A549 (cell line): ENCODE measurements around the gene APAF1. TPM values are rescaled to one million over a fixed set of nuclear protein-coding genes. Genes with fewer than 3 reads are reported as not detected.

ENCODE experiments used
- ATAC-seq, 2 experiments: fragments of 200-7000 bp in 1 of 2; fragments of >200 bp in 1 of 2; cut with Nextera tagmentation in 1 of 2; cut with Tn5 transposase in 1 of 2; 3 replicates each; pipeline versions ENCODE4 v1.8.0 to v1.9.1; 2018 to 2020; ENCODE audit warnings: mild to moderate bottlenecking in 1 of 2, moderate library complexity in 1 of 2
- CTCF ChIA-PET: fragments of 300-600 bp; sonication (Branson Sonifier 250); formaldehyde crosslinking; extraction: SDS; loops from one replicate; lab custom pipeline; 2021; ENCODE audit warnings: antibody characterized with exemption, inconsistent platforms; lab: Yijun Ruan, JAX
- POLR2A ChIA-PET: fragments of 350-600 bp; formaldehyde crosslinking; extraction: SDS; loops from one replicate; lab custom pipeline; 2021; ENCODE audit warnings: antibody characterized with exemption, inconsistent platforms; lab: Yijun Ruan, JAX
- DNase-seq, 2 experiments: peaks; one replicate each; pipeline versions ENCODE4 v3.0.0 to v3.0.0-alpha.2; 2011 to 2016; ENCODE audit warnings: low read depth in 1 of 2, low spot score in 1 of 2
- FAIRE-seq: peaks from 2 replicates; lab custom pipeline; 2011; peaks lifted over from hg19 to GRCh38; lab: Jason Lieb, UNC
- H3K27ac ChIP-seq, 2 experiments: fragments of >200 bp; sonication (Bioruptor Twin); formaldehyde crosslinking; 3 replicates each; pipeline ENCODE4 v1.5.1; 2016 to 2017
- H3K4me1 ChIP-seq: fragments of >200 bp; sonication (Bioruptor Twin); formaldehyde crosslinking; 3 replicates; pipeline ENCODE4 v1.6.1; 2016
- H3K4me2 ChIP-seq: fragments of >200 bp; sonication (Bioruptor Twin); formaldehyde crosslinking; 3 replicates; pipeline ENCODE4 v1.6.1; 2016
- H3K4me3 ChIP-seq: fragments of >200 bp; sonication (Bioruptor Twin); formaldehyde crosslinking; 3 replicates; pipeline ENCODE4 v1.5.1; 2016
- H3K9me3 ChIP-seq: fragments of >200 bp; sonication (Bioruptor Twin); formaldehyde crosslinking; 3 replicates; pipeline ENCODE4 v1.6.1; 2016
- CHD2 ChIP-seq: fragments of 150-350 bp; IDR thresholded peaks from 2 replicates; pipeline ENCODE4 v1.6.1; 2014; ENCODE audit warnings: low read length; ENCODE audit not compliant: partially characterized antibody
- ESRRA ChIP-seq: fragments of 150-350 bp; IDR thresholded peaks from 2 replicates; pipeline ENCODE4 v1.6.1; 2014; ENCODE audit warnings: mild to moderate bottlenecking, low read length, borderline replicate concordance
- FOXS1 ChIP-seq: fragments of 250-450 bp; sonication (Bioruptor Pico); IDR thresholded peaks from 2 replicates; pipeline ENCODE4 v1.5.0; 2020; ENCODE audit warnings: mild to moderate bottlenecking, moderate library complexity
- HDAC2 ChIP-seq: fragments of 200-600 bp; sonication (generic); IDR thresholded peaks from 2 replicates; pipeline ENCODE4 v1.6.1; 2016
- JUNB ChIP-seq: fragments of >200 bp; sonication (Bioruptor Twin); formaldehyde crosslinking; IDR thresholded peaks from 2 replicates; pipeline ENCODE4 v1.6.1; 2016
- MAZ ChIP-seq: fragments of 150-350 bp; IDR thresholded peaks from 2 replicates; pipeline ENCODE4 v1.6.1; 2014; ENCODE audit warnings: antibody characterized with exemption, low read depth, low read length, borderline replicate concordance
- RAD21 ChIP-seq, 2 experiments: fragments of >200 bp in 1 of 2; sonication (Bioruptor Twin) in 1 of 2; formaldehyde crosslinking in 1 of 2; IDR thresholded peaks in 1 of 2; conservative IDR thresholded peaks in 1 of 2; 2 replicates in 1 of 2; 3 replicates in 1 of 2; pipeline ENCODE4 v1.6.1; 2012 to 2018; ENCODE audit warnings: inconsistent platforms in 1 of 2
- SREBF2 ChIP-seq: fragments of 450-650 bp; IDR thresholded peaks from 2 replicates; pipeline ENCODE4 v1.6.1; 2014; ENCODE audit warnings: mild to moderate bottlenecking, moderate library complexity
- ZFP36 ChIP-seq: fragments of 450-650 bp; IDR thresholded peaks from 2 replicates; pipeline ENCODE4 v1.6.1; 2014; ENCODE audit warnings: borderline replicate concordance; ENCODE audit not compliant: partially characterized antibody
- ZNF302 ChIP-seq: fragments of 250-450 bp; sonication (Bioruptor Pico); IDR thresholded peaks from 2 replicates; pipeline ENCODE4 v1.9.0; 2021; ENCODE audit warnings: inconsistent platforms, mild to moderate bottlenecking, moderate library complexity
- WGBS: methylation state at CpG from one replicate; pipeline ENCODE4 v1.1.6; 2017; ENCODE audit errors: missing lambda C conversion rate; 5-methylcytosine and 5-hydroxymethylcytosine counted together
- polyA plus RNA-seq, 4 experiments: library from polyadenylated mRNA; depleted of rRNA in 3 of 4; stranded (reverse); fragments of >200 nt; fragmentation: RNase III in 1 of 4; extraction: RNeasy Plus Mini Kit Qiagen cat#74134 plus additional on column Dnase treatment in 1 of 4; gene quantifications; 2 replicates in 3 of 4; 3 replicates in 1 of 4; pipeline ENCODE4 v1.2.3, GENCODE V29; 2011 to 2017
- TF ChIP-seq, protein P1 (sequence below): fragments of 250-450 bp; sonication (Bioruptor Pico); IDR thresholded peaks from 2 replicates; pipeline ENCODE4 v1.5.0; 2021; ENCODE audit warnings: mild to moderate bottlenecking, moderate library complexity, borderline replicate concordance
- TF ChIP-seq, protein P2 (sequence below): fragments of >200 bp; sonication (Bioruptor Twin); formaldehyde crosslinking; IDR thresholded peaks from 3 replicates; pipeline ENCODE4 v1.6.1; 2016
- TF ChIP-seq, protein P3 (sequence below): fragments of >200 bp; sonication (Bioruptor Twin); formaldehyde crosslinking; IDR thresholded peaks from 3 replicates; pipeline ENCODE4 v1.5.1; 2016
- TF ChIP-seq, protein P4 (sequence below): fragments of 150-350 bp; IDR thresholded peaks from 2 replicates; pipeline ENCODE4 v1.6.1; 2014; ENCODE audit warnings: low read depth, mild to moderate bottlenecking, low read length
- TF ChIP-seq, protein P5 (sequence below): fragments of 200-600 bp; sonication (generic); IDR thresholded peaks from 2 replicates; pipeline ENCODE4 v1.6.1; 2016; ENCODE audit warnings: antibody characterized with exemption, mild to moderate bottlenecking, moderate library complexity

The APAF1 gene
- polyA plus RNA-seq, 2 of the 4 experiments (the other 2 are of a cell fraction), result 13.2 to 15.7 TPM

DNA sequence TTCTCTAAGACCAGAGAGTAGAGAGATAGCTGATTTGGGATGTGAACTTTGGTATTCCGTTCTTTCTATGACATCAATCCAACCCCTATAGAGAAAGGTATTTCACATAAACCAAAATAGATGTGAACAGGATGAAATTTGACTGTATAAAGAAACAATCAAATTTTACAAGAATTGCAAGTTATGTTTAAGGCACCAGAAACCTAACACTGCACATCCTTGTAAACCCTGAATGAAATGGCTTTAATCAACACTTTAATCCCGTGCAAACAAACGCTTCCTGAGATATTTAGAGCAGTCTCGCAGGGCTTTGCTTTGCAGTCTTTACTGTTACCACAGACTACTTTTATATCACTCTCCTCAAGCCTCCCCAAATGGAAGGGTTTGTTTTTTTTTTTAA lies 125.1 kb downstream of the APAF1 start (continued):
- no peak for TF ChIP-seq RAD21 (conservative IDR thresholded peaks at IDR 0.05 in 1 of 2, IDR thresholded peaks at IDR 0.05 in 1 of 2)
- TF ChIP-seq, protein P1, sequence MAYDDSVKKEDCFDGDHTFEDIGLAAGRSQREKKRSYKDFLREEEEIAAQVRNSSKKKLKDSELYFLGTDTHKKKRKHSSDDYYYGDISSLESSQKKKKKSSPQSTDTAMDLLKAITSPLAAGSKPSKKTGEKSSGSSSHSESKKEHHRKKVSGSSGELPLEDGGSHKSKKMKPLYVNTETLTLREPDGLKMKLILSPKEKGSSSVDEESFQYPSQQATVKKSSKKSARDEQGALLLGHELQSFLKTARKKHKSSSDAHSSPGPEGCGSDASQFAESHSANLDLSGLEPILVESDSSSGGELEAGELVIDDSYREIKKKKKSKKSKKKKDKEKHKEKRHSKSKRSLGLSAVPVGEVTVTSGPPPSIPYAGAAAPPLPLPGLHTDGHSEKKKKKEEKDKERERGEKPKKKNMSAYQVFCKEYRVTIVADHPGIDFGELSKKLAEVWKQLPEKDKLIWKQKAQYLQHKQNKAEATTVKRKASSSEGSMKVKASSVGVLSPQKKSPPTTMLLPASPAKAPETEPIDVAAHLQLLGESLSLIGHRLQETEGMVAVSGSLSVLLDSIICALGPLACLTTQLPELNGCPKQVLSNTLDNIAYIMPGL (CRISPR knock-in tag), result no peak
- TF ChIP-seq, all 56 proteins: peak for 0

DNA sequence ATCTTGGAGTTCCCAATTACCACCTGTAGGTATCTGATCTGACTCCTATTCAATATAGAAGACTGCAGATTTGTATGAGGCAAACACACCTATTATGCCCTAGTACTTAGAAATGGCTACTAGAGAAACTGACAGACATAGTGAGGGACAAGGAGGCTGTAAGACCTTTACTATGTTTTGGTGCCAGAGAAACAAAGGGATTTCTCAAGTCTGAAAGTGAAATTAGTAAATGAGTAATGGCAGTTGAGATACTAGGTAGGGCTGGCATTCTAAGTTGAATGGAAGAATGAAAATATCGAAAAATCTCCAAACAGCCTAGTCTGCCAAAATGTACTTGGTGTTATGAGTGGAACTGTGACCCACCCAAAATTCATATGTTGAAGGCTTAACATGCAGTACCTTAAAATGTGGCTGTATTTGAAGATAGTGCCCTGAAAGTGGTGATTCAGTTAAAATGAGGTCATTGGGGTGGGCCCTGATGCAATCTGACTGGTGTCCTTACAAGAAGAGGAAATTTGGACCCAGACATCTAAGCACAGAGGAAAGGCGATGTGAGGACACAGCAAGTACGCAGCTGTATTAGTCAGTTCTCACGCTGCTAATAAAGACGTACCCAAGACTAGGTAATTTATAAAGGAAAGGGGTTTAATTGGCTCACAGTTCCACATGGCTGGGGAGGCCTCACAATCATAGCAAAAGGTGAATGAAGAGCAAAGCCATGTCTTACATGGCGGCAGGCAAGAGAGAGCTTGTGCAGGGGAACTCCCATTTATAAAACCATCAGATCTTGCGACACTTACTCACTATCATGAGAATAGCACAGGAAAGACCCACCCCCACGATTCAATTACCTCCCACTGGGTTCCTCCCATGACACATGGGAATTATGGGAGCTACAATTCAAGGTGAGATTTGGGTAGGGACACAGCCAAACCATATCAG lies 127.0 kb downstream of the APAF1 start:
- ChIA-PET POLR2A (no interaction called here), CTCF (interaction anchor here (0.5 kb wide), 1 partner anchor 530 kb away, joined by 3 read pairs; no protein-coding TSS in a partner anchor)
- Histone ChIP-seq H3K4me1 (peaks cover 4% of the 10 kb centered on the region; the same call in 1 of the 3 replicates), H3K4me2 (no peak overlapping the region), H3K4me3 (no peak overlapping the region), H3K27ac (no peak overlapping the region), H3K9me3 (no peaks in the 10 kb centered on the region)
- FAIRE-seq (no peak), DNase-seq (no peak), ATAC-seq (no peak)
- no peak for TF ChIP-seq ZFP36
- 71% methylated on average over 8 of the region's 8 CpGs for WGBS

DNA sequence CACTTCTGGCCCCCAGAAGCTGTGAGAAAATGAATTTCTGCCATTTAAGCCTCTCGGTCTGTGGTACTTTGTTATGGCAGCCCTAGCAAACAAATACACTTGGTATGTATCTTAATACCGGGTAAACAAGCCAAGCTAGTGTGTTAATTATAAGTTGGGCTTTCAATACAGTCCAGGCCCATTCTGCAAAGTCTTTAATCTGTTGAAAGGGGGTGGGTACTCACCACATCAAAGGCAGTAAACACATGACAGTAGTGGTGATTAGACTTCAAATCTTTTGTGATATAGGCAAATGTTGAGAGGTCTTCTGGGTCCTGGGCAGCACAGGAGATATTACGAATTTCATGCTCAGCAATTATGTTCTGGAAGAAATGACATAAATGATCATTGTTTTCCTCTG lies 127.7 kb downstream of the APAF1 start:
- Histone ChIP-seq H3K4me3 (no peak overlapping the region), H3K9me3 (no peaks in the 10 kb centered on the region), H3K4me2 (no peak overlapping the region), H3K27ac (no peak overlapping the region), H3K4me1 (peaks cover 4% of the 10 kb centered on the region; the same call in 1 of the 3 replicates)
- FAIRE-seq, result no peak
- no peak for ATAC-seq
- WGBS, result 64% methylated on average over 3 of the region's 3 CpGs
- no peak for TF ChIP-seq SREBF2
- TF ChIP-seq, protein P2, sequence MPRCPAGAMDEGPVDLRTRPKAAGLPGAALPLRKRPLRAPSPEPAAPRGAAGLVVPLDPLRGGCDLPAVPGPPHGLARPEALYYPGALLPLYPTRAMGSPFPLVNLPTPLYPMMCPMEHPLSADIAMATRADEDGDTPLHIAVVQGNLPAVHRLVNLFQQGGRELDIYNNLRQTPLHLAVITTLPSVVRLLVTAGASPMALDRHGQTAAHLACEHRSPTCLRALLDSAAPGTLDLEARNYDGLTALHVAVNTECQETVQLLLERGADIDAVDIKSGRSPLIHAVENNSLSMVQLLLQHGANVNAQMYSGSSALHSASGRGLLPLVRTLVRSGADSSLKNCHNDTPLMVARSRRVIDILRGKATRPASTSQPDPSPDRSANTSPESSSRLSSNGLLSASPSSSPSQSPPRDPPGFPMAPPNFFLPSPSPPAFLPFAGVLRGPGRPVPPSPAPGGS, result no peak
- no peak for TF ChIP-seq ESRRA
- TF ChIP-seq JUNB, result no peak
- no peak for TF ChIP-seq FOXS1 (CRISPR knock-in tag)
- POLR2A ChIA-PET, result no interaction called here
- CTCF ChIA-PET, result interaction anchor here (0.5 kb wide), 2 partner anchors 18 to 531 kb away, joined by 3 read pairs; no protein-coding TSS in a partner anchor
- DNase-seq, result no peak

DNA sequence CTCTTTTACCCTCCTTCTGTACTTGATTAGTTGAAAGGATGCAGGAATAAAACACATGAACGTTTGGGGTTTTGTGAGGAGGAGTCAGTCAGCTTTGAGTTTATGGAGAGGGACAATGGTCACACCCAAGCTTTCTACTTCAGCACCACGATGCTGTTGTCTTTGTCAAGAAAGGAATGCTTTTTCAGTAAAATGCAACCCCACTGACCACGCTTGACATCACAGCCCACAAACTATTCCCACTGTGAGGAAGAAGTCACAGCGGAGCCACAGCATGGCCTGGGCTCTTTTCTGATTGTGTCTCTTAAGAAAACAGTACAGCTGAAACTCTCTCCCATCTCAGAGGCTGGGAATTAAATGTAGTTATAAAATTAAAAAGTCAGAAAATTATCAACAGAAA lies 135.2 kb downstream of the APAF1 start:
- Histone ChIP-seq H3K9me3 (no peaks in the 10 kb centered on the region), H3K27ac (no peak overlapping the region), H3K4me1 (no peaks in the 10 kb centered on the region), H3K4me3 (no peak overlapping the region), H3K4me2 (no peak overlapping the region)
- ChIA-PET POLR2A (no interaction called here), CTCF (no interaction called here)
- WGBS, result 27% methylated on average over 4 of the region's 4 CpGs
- no peak for ATAC-seq
- DNase-seq, result no peak
- no peak for TF ChIP-seq ZNF302 (CRISPR knock-in tag)
- no peak for FAIRE-seq

DNA sequence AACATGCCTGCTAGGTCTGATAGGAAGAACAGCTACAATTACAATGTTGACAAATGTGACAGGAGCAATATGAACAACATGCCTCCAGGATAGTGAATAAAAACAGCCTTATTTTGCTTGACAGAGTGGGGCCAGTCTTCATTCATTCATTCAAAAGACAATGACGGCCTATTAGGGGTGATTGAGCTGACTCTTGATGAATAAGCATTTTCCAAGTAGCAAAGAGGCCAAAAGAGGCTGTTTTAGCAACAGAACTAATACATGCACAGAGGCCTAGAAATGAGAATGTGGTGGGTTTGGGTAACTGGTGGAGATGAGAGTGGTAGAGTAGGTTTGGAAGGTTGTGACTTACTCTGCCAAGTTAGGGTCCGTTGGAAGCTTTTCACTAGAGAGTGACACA lies 138.3 kb downstream of the APAF1 start:
- no peak for ATAC-seq
- Histone ChIP-seq H3K4me3 (no peak overlapping the region), H3K9me3 (no peaks in the 10 kb centered on the region), H3K4me2 (no peak overlapping the region), H3K4me1 (no peaks in the 10 kb centered on the region), H3K27ac (no peak overlapping the region)
- CTCF ChIA-PET, result no interaction called here
- FAIRE-seq, result no peak
- POLR2A ChIA-PET, result no interaction called here
- WGBS, result 51% methylated on average over 2 of the region's 2 CpGs
- no peak for DNase-seq
- TF ChIP-seq, protein P3, sequence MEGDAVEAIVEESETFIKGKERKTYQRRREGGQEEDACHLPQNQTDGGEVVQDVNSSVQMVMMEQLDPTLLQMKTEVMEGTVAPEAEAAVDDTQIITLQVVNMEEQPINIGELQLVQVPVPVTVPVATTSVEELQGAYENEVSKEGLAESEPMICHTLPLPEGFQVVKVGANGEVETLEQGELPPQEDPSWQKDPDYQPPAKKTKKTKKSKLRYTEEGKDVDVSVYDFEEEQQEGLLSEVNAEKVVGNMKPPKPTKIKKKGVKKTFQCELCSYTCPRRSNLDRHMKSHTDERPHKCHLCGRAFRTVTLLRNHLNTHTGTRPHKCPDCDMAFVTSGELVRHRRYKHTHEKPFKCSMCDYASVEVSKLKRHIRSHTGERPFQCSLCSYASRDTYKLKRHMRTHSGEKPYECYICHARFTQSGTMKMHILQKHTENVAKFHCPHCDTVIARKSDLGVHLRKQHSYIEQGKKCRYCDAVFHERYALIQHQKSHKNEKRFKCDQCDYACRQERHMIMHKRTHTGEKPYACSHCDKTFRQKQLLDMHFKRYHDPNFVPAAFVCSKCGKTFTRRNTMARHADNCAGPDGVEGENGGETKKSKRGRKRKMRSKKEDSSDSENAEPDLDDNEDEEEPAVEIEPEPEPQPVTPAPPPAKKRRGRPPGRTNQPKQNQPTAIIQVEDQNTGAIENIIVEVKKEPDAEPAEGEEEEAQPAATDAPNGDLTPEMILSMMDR, result no peak
- TF ChIP-seq ZFP36 (no peak), CHD2 (no peak), MAZ (no peak), HDAC2 (no peak)
- TF ChIP-seq, protein P4, sequence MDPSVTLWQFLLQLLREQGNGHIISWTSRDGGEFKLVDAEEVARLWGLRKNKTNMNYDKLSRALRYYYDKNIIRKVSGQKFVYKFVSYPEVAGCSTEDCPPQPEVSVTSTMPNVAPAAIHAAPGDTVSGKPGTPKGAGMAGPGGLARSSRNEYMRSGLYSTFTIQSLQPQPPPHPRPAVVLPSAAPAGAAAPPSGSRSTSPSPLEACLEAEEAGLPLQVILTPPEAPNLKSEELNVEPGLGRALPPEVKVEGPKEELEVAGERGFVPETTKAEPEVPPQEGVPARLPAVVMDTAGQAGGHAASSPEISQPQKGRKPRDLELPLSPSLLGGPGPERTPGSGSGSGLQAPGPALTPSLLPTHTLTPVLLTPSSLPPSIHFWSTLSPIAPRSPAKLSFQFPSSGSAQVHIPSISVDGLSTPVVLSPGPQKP, result no peak
- TF ChIP-seq, protein P5, sequence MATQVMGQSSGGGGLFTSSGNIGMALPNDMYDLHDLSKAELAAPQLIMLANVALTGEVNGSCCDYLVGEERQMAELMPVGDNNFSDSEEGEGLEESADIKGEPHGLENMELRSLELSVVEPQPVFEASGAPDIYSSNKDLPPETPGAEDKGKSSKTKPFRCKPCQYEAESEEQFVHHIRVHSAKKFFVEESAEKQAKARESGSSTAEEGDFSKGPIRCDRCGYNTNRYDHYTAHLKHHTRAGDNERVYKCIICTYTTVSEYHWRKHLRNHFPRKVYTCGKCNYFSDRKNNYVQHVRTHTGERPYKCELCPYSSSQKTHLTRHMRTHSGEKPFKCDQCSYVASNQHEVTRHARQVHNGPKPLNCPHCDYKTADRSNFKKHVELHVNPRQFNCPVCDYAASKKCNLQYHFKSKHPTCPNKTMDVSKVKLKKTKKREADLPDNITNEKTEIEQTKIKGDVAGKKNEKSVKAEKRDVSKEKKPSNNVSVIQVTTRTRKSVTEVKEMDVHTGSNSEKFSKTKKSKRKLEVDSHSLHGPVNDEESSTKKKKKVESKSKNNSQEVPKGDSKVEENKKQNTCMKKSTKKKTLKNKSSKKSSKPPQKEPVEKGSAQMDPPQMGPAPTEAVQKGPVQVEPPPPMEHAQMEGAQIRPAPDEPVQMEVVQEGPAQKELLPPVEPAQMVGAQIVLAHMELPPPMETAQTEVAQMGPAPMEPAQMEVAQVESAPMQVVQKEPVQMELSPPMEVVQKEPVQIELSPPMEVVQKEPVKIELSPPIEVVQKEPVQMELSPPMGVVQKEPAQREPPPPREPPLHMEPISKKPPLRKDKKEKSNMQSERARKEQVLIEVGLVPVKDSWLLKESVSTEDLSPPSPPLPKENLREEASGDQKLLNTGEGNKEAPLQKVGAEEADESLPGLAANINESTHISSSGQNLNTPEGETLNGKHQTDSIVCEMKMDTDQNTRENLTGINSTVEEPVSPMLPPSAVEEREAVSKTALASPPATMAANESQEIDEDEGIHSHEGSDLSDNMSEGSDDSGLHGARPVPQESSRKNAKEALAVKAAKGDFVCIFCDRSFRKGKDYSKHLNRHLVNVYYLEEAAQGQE, result no peak
